Esophagus squamous epithelium (tissue), 4 donors: Measurements from ENCODE around the gene ATRN.

ENCODE experiments used
- CTCF ChIP-seq, 6 experiments: fragments of 450-650 bp in 4 of 6; fragments of 200-600 bp in 2 of 6; sonication (generic) in 2 of 6; IDR thresholded peaks; one replicate each; pipeline ENCODE4 v1.5.1; 2016 to 2019; ENCODE audit warnings: antibody characterized with exemption in 6 of 6, mild to moderate bottlenecking in 4 of 6, moderate library complexity in 4 of 6
- POLR2A ChIP-seq, 4 donors: fragments of 450-650 bp; IDR thresholded peaks; one replicate each; pipeline ENCODE4 v1.6.1; 2017; ENCODE audit warnings: antibody characterized with exemption in 4 of 4, mild to moderate bottlenecking in 4 of 4, moderate library complexity in 3 of 4

- TF ChIP-seq POLR2A (IDR thresholded peaks at IDR 0.05) (no peak), CTCF (IDR thresholded peaks at IDR 0.05) (no peak)
Measured at GRCh38 chr20:3677733-3678132, 206.9 kb downstream of the ATRN start.
